ENCODE results near the gene ERC2. TPM values are rescaled to one million over a fixed set of nuclear protein-coding genes. Genes with fewer than 3 reads are reported as not detected.

ERC2 gene
- polyA plus RNA-seq, 1 experiment: 0.07 TPM

DNA sequence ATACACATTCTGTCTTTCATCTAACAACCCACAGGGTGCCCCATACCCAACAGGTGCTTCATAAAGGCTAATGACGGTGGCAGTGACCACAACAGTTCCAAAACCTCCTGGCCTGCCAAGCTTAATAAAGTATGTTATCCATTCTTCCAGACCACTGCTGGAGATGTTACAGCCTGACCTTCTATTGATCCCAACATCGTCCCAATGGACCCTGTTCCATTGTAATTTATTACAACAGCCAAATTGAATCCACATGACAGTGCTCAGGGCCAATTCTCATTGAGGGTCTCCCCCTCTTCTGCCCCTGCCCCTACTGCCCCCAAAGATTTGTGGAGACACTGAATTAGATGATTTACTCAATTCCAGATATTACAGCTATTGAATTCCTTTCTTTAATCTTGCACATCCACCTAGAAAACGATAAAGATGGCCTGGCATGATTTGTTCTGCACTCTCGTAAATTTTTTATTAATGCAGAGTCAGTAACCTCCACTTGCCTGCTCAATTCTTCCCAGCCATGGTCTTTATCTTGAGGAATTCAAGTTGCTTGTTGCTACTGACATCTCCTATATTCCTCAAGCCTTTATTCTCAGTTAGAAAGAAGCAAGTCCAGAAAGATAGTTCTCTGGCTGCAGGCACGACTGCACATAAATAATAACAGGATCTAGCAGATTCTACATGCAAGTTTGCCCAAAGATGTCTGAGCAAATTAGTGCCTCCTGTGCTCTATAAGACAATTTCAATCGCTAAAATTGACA lies 407.6 kb downstream of the ERC2 start:
- POLR2A ChIA-PET: no interaction called here
- TF ChIP-seq, protein P1, sequence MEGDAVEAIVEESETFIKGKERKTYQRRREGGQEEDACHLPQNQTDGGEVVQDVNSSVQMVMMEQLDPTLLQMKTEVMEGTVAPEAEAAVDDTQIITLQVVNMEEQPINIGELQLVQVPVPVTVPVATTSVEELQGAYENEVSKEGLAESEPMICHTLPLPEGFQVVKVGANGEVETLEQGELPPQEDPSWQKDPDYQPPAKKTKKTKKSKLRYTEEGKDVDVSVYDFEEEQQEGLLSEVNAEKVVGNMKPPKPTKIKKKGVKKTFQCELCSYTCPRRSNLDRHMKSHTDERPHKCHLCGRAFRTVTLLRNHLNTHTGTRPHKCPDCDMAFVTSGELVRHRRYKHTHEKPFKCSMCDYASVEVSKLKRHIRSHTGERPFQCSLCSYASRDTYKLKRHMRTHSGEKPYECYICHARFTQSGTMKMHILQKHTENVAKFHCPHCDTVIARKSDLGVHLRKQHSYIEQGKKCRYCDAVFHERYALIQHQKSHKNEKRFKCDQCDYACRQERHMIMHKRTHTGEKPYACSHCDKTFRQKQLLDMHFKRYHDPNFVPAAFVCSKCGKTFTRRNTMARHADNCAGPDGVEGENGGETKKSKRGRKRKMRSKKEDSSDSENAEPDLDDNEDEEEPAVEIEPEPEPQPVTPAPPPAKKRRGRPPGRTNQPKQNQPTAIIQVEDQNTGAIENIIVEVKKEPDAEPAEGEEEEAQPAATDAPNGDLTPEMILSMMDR (IDR thresholded peaks at IDR 0.05; ENCODE audit: insufficient read depth, low read depth, low read length): no peak

DNA sequence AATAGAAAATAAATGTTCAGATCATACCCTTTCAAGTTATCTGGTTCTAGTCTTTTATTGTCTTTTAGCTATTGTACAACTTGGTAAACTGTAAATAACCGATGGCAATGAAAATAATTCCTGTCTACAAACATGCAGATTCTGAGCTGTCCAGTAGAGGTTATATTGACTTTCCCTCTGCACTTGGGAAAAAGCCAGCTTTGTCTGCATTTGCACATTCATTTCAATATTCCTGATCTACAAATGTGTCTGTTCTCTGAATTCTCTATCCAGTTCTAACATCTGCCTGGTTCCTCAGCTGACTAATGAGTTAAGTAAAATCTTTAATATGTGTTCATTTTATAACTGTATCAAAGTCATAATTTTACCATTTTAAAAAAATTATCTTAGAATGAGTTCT lies 408.5 kb downstream of the ERC2 start:
- TF ChIP-seq, protein P1 (IDR thresholded peaks at IDR 0.05; ENCODE audit: insufficient read depth, low read depth, low read length): no peak
- DNase-seq (ENCODE audit: low read depth): no peak
- ChIA-PET POLR2A (no interaction called here), CTCF (no interaction called here)
- Histone ChIP-seq H3K4me3 (ENCODE audit: low read depth, low read length) (no peak overlapping the region), H3K27me3 (ENCODE audit: control insufficient read depth, insufficient read depth, low read length) (no peaks in the 10 kb centered on the region), H3K36me3 (ENCODE audit: control insufficient read depth, insufficient read depth, low read length) (no peaks in the 10 kb centered on the region)

More for the DNA sequence above, 407.6 kb downstream of the ERC2 start:
- H3K36me3 ChIP-seq (ENCODE audit: control insufficient read depth, insufficient read depth, low read length): no peaks in the 10 kb centered on the region
- H3K27me3 ChIP-seq (ENCODE audit: control insufficient read depth, insufficient read depth, low read length): no peaks in the 10 kb centered on the region
- no peak for DNase-seq (ENCODE audit: low read depth)
- no peak overlapping the region for H3K4me3 ChIP-seq (ENCODE audit: low read depth, low read length)
- CTCF ChIA-PET: interaction anchor here (1.2 kb wide), 1 partner anchor 10 kb away, joined by 3 read pairs; no protein-coding TSS in a partner anchor

DNA sequence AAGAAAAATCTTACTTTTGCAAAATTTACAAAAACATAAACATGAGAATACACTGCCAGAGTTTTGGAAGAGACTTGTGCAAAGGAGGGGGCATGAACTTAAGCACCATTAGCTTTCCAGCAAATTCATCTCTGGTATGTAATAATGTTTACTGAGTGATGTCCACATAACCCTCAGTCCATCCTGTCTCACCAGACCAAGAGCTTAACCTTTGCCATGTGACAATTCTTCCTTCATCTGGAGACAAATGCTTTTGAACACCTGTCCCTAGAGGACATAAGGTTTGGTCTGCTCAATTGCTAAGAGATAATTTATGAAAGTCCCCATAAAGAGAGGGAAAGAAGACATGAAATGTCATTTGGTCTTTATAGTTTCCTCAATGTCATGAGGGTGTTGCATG lies 412.3 kb downstream of the ERC2 start:
- POLR2A ChIA-PET: no interaction called here
- DNase-seq (ENCODE audit: low read depth): no peak
- CTCF ChIA-PET: interaction anchor here (1.6 kb wide), 1 partner anchor 9 kb away, joined by 3 read pairs; no protein-coding TSS in a partner anchor
- Histone ChIP-seq H3K27me3 (ENCODE audit: control insufficient read depth, insufficient read depth, low read length) (no peaks in the 10 kb centered on the region), H3K36me3 (ENCODE audit: control insufficient read depth, insufficient read depth, low read length) (no peaks in the 10 kb centered on the region), H3K4me3 (ENCODE audit: low read depth, low read length) (no peak overlapping the region)
- TF ChIP-seq, protein P1 (IDR thresholded peaks at IDR 0.05; ENCODE audit: insufficient read depth, low read depth, low read length): no peak

DNA sequence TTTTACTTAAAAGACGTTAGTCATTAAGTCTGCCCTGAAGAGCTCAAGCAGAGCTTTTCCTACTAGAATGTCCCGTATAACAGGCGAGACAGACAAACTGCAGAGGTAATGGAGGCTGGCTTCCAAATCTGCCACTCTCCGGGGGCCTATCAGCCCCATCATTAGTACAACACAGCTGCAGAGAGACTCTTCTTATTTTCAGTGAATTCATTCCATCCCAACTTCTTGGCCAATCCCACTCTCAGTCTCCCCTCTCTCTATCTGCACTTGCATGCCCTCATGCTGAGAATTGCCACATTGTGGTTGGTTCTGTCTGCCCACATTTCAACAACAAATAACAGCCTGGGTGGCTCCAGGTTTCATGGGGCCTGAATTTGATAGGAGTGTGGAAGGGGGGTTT lies 412.7 kb downstream of the ERC2 start:
- no peaks in the 10 kb centered on the region for H3K27me3 ChIP-seq (ENCODE audit: control insufficient read depth, insufficient read depth, low read length)
- CTCF ChIA-PET: interaction anchor here (1.4 to 1.6 kb wide), 2 partner anchors 10 to 13 kb away, joined by 3 read pairs; no protein-coding TSS in a partner anchor
- no peak for DNase-seq (ENCODE audit: low read depth)
- no peaks in the 10 kb centered on the region for H3K36me3 ChIP-seq (ENCODE audit: control insufficient read depth, insufficient read depth, low read length)
- H3K4me3 ChIP-seq (ENCODE audit: low read depth, low read length): no peak overlapping the region
- POLR2A ChIA-PET: no interaction called here
- TF ChIP-seq, protein P1 (IDR thresholded peaks at IDR 0.05; ENCODE audit: insufficient read depth, low read depth, low read length): no peak

DNA sequence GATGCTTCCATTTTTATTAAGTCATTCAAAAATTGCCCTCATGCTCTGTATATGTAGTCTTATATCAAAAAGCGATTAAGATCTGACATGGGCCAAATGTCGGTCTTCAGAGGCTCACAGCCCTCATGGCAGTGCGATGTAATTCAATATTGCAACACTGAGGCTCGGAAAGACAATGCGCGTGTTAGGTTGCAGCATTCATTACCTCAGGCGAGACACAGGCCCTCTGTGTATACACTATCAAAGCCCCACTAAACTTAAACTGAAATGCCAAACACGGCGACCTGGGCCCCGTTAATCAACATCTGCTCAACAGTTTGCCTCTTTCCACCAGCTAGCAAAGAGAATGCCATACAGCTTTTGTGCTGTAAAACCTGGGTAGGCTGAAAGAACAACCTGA lies 413.4 kb downstream of the ERC2 start:
- Histone ChIP-seq H3K27me3 (ENCODE audit: control insufficient read depth, insufficient read depth, low read length) (no peaks in the 10 kb centered on the region), H3K4me3 (ENCODE audit: low read depth, low read length) (no peak overlapping the region), H3K36me3 (ENCODE audit: control insufficient read depth, insufficient read depth, low read length) (no peaks in the 10 kb centered on the region)
- no peak for DNase-seq (ENCODE audit: low read depth)
- CTCF ChIA-PET: interaction anchor here (1.4 to 1.6 kb wide), 2 partner anchors 10 to 12 kb away, joined by 3 read pairs; no protein-coding TSS in a partner anchor
- POLR2A ChIA-PET: no interaction called here
- TF ChIP-seq, protein P1 (IDR thresholded peaks at IDR 0.05; ENCODE audit: insufficient read depth, low read depth, low read length): no peak
